Cortex of kidney (tissue), 1 donor: ENCODE data around the gene P4HB.

Source experiments
- DNase-seq: peaks from one replicate; lab custom pipeline; 2025; lab: John Stamatoyannopoulos, UW

The P4HB gene

DNA sequence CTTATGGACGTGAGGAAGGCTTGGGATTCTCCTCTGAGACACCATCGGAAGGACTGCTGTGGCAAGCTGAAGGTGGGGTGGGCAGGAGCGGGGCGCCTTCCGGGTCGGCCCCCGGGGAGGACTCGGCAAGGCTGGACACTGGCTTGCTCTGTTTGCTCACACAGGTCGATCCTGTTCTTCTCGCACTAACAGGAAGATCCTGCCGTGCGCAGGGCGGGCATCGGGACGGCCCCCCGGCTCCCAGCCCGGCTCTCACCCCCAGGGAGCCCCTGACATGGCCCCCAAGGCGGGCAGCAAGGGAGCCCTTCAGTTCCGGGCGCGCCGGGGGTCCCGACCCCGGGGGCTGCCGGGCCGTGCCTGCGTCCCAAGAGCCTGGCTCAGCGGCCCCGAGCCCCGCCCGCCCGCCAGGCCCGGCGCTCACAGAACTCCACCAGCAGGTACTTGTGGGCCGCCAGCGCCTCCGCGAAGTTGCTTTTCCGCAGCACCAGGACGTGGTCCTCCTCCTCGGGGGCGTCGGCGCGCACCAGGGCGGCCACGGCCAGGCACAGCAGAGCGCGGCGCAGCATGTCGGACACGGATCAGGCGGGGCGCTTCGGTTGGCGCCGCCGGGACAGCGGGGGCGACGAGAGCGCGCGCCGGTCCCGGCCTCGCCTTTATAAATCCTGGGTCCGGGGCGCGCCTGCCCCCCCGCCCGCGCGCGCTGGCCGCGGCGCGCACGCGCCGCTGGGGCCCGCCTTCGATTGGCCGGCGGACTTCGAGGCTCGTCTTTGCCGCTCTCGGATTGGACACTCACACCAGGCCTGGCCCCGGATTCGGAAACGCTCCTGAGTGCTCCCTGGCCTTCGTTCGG is at the start of gene P4HB:
P4HB (minus strand) TSS at position 630 of the 850 bp plus-strand sequence; CDS start at position 566, 64 bp downstream.
- DNase-seq, result no peak

DNA sequence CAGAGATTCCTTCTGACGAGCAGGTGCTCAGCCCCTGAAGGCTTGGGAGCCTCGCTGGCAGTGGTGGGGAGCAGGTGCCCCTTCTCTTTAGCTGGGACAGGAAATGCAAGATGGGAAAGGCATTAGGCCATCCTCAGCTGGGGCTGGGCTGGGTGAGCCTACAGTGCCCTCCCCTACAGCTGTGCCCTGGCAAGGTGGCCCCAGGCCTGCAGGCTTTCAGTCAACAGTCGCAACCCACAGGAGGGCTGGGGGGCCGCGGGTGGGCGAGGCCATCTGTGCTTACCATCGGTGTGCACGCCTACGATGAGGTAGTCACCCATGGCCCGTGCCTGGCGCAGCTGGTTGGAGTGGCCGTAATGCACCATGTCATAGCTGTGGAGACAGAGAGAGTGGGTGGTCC is 48.9 kb upstream of the P4HB start:
- DNase-seq, result no peak

DNA sequence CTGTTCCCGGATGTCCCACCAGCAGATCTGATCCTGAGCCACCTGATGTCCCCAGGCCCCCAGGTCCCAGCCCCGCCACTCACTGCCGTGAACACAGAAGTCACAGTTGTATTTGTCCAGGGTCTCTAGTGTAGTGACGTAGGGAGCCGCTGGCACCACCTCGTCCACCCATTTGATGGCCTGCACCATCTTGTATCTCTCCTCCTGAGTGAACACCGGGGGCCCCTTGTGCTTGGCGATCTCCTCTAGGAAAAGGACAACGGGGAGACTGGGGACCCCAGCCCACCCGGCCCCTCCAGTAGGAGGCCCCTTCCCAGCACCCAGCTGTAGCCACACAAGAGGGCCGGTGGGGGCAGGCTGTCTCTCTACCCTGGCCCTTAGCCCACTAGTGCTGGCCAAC is 48.5 kb upstream of the P4HB start:
- no peak for DNase-seq

DNA sequence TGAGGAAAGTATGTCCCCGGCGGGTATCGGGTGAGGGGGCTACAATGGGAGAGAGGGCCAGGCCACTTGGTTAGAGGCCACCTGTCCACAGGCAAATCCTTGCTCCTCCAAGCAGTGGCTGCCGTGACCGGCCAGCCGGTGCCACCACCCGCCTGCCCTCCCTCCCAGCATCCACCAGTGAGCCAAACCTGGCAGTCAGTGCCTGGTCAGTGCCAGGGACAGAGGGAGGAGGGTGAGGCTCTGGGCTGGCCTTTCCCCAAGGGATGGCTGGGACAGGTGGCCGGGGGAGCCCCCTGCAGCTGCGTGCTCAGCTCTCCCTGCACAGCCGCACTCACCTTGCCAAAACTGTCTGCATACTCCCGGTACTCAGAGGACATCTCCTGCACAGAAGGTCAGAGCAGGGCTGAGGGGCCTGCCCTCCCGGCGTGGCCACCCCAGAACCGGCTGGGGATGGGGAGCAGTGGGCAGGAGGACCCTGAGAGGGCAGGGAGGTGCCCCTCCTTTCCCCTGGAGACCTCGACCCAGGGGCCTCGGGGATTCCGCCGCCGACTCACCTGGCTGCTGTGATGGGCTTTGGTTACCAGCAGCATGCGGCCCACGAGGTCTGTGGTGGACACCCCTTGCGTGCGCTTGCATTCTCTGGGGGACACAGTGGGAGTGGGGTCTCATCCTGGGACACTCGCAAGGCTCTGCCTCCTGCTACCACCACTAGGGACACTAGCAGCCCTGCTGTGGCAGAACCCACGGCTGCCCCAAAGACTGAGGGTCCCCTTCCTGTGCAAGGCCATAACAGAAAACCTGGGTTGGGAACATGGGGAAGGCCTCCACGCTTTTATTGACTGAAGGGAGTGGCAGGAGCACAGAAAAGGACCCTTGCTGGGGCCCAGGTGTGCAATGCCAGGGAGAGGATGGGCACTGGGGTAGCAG is 47.1 kb upstream of the P4HB start:
- no peak for DNase-seq

DNA sequence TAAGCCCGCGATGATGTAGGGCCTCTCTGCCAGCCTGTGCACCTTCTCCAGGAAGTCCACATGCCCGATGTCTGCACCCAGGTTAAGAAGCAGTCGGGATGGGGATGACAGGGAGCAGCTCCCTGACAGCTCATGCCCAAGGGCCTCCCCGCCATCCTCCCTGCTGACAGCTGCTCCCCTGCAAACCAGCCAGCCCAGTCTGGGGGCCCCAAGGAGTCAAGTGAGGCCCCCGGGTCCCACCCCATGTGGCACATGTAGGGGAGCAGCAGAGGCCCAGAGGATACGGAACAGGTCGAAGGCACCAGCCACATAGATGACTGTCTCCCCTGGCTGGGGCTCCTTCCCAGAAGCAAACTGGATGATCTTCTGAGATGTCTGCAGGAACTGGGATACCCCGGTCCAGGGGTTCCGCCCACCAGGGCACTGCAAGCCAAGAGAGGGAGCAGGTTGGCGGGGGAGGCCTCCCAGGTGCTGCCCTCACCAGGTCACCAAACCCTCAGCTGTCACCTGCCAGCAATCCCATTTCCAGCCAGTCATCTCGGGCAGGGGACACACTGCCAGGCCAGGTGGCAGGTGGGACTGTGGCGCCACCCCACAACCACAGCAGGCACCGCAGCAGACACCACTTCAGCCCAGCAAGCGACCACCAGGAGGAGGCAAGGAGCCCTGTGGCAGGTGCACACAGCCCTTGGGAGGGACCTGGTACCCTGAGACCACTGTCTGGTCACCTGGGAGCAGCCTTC is 46.3 kb upstream of the P4HB start:
- no peak for DNase-seq

DNA sequence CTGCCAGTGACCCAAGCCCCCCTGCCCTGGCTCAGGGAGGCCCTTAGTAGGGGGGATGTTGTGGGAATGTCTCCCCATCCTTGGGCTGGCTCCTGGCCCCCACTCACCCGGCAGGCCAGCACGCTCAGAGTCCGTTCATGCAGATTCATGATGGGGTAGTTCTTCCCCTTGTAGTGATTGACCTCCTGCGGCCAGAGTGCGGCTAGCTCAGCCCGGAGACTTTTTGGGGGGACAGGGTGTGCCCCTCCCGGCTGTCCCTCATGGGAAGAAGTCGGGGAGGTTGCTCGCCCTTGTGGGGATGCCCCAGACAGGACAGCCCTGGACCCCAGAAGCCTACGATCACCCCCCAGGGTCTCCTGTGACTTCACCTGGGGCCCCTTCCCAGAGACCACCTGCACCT is 45.7 kb upstream of the P4HB start:
- DNase-seq, result no peak

DNA sequence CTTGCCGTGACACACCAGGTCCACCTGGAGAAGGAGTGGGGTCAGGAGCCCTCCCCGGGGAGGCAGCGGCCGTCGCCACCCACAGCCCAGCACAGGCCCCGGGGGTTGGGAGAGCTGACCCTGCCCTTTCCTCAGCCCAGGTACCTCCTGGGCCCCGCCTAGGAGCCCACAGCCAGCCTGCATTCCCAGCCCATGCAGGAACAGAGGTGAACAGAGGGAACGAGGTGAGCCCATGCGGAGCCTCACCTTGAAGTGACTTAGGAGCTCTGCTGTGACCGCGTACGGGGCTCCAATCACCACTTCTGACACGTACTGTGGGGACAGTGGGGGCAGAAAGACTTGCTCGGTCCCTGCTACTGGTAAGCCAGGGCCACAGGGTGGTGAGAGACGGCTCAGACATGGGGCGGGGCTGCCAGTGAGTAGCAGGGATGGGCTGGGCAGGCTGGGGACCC is 45.1 kb upstream of the P4HB start:
- no peak for DNase-seq

DNA sequence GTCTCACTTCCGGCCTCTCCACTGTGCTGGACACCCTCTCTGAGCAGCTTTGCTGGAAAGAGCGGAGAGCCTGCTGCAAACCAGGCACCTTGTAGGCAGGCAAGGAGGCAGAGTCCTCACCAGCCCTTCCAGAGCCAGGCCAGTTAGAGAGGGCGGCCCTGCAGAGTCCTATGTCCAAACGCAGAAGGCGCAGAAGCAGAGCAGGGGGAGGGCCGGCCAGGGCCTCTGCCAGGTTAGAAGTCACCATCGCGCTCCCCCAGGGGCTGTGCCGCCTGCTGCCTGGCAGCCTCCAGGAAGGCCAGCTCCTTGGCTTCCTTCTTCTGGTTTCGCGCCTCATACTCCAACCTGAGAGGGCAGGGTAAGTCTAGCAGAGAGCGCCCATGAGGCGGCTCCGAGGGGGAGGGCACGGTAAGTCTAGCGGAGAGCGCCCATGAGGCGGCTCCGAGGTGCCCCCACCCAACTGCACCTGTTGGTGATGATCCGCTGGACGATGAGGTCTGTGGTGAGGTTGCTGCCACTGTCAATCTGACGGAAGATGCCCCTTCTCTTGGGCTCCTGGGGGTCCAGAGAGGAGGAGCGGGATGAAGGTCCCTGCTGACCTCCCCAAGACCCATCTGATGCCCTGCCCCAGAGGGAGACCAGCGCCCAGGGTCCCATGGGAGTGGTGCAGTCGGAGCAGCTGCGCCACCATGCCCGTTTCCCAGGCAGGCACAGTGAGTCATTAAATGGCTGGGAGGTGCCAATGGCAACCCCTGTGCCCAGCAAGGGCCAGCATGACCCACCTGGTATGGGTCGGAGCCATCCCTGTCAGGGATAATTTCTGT is 44.5 kb upstream of the P4HB start:
- DNase-seq, result no peak

DNA sequence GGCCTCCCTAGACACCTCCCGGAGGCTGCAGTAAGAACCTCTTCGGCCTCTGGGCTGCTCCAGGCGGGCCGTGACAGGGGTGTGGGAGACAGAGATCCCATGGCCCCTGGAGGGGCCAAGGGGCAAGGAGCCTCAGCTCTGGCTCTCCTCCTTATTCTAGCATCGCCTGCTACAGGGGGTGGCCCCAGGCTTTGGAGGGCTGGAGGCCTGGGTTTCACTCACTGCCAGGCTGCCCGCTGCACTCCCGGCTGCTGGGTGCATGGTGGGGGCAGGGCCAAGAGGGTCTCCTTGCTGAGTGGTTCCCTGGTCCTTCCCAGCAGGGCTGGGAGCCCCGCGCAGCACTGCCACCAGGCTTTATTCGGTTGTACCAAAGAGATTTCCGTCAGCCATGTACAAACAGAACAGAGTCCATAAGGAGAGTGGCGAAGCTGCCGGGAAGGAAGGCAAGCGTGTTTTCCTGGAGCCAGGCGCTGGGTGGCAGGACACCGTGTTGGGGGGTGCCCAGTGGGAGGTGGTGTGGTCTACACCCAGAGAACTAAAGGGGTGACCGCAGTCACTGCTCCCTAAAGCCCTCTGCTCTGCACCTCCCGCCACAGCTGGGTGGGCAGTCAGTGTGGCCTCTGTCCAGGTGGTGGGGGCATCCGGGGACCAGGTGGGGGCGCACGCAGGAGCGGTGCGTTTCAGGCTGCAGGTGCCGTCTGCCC is 43.7 kb upstream of the P4HB start:
- no peak for DNase-seq

DNA sequence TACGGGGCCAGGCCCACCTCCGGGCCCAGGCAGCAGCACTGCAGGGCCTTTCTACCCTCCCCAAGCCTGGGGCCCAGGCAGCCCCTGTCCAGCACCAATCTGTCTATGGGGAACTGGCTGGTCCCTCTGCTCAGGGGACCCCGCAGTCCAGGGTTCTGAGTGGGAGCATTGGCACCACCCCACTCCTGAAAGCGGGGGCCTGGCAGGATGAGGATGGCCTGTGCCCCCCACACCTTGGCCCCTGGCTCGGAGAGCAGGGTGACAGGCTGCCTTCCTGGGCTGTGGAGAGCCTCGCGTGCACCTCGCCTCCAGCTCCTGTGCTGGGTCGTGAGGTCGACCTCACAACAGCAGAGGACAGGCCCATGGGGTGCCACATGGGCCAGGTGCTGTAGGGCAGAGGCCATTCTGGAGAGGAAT is 43.1 kb upstream of the P4HB start:
- no peak for DNase-seq

DNA sequence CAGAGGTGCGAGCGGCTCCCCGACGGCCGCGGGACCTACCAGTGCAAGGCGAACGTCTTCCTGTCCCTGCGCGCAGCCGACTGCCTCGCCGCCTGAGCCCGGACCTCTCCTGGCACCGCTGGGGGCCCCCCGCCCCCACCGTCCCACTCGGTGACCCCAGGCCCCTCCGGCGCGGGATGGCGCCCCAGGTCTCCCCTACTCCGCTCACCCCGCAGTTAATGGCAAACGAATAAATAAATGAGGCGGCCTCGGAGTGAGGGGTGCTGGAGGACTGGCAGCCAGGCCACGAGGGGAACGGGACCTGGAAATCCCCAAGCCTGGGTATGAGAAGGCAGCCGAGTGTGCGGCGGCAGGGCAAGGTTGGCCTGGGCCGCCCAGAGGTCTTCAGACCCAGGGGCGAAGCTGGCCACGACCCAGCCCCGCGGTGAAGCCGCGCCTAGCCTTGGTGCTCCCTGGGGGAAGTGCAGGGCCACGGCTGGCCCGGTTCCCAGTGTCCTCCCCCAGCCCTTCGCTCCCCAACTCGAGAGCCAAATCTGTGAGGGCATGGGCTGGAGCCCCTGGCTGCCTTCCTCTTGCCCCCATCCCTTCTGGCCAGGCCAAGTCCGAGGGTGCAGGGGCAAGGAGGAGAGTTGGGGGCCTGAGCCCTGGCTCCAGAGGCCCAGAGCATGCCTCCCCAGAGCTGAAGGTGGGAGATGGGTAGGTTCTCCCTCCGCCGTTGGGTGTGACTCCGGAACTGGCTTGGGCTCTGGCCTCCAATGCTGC is 42.5 kb upstream of the P4HB start:
- no peak for DNase-seq

DNA sequence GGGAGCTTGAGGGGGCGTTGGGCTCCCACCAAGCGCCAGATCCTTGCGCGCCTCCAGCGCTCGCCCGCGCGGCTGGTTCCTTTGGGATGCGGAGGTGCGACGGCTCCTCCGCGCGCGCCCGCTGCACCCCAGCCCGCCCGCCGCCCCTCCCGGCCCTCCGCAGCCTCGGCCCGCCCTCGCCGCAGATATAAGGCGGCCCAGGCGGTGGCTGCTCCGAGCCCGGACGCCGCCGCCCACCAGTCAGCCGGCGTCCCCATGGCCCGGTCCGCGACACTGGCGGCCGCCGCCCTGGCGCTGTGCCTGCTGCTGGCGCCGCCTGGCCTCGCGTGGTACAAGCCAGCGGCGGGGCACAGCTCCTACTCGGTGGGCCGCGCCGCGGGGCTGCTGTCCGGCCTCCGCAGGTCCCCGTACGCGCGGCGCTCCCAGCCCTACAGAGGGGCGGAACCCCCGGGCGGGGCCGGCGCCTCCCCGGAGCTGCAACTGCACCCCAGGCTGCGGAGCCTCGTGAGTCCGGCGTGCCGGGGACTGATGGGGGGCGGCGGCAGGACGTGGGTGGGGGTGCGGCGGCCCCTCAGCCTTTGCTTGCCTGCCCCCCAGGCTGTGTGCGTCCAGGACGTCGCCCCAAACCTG is 41.8 kb upstream of the P4HB start, which contains the start of gene NPB:
NPB (plus strand) TSS at position 216 of the 630 bp plus-strand sequence; CDS start at position 256, 40 bp downstream.
- no peak for DNase-seq

DNA sequence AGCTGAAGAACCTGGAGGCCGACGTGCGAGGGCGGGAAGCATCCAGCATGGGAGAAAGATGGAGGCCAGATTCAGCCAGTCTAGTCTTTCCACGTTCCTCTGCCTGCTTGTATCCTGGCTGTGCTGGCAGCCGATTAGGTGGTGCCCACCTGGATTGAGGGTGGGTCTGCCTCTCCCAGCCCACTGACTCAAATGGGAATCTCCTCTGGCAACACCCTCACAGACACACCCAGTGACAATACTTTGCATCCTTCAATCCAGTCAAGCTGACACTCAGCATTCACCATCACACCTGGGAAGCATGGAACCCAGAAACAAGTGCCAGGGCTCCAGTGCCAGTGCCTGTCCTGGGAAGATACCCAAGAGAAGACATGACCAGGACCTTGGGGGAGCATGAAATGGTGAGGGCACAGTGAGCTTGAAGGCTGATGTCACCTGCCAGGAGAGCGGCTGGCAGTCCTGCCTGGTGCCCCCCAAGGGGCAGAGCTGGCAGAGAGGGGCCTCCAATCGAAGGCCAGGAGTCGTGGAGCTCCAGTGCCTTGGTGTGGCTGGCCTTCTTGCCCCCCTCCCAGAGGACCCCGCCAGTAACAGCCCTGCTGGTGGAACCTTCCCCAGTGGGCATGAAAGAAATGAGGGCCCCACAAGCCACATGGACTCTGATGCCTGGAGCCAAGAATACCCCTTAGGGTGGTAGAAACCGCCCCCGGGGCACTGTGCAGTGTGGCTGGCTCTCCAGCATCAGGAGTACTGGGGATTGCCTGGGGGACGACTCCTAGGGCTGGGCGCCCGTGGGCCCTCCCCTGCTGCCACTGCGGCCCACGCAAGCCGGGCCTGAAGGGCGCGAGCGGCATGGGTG is 41.1 kb upstream of the P4HB start:
- no peak for DNase-seq

DNA sequence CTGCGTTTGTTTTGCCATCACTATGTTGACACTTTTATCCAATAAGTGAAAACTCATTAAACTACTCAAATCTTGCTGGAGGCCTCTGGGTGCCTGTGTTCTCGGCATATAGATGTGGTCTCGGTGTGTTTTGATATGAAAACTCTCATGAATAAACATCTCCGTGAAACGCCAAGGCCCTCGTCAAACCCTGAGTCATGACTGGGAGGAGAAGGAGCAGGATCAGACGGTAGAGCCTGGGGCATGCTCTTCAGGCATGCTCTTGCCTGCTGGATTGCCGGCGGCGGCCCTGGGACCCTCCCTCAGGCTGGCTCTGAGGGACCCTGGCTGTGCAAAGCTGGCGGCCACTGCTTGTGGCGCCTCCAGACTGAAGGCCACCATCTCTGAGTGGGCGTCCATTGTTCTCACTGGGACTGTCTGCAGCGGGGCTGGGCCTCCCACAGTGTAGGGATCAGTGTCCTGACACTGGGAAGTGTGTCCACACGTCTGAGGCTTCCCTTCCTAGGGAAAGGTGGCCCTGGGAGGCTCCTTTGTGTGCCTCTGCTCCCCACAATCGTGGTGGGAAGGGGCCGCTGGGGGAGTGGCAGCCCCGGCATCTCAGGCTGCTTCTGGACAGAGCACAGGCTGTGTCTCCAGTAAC is 40.0 kb upstream of the P4HB start:
- DNase-seq, result no peak

DNA sequence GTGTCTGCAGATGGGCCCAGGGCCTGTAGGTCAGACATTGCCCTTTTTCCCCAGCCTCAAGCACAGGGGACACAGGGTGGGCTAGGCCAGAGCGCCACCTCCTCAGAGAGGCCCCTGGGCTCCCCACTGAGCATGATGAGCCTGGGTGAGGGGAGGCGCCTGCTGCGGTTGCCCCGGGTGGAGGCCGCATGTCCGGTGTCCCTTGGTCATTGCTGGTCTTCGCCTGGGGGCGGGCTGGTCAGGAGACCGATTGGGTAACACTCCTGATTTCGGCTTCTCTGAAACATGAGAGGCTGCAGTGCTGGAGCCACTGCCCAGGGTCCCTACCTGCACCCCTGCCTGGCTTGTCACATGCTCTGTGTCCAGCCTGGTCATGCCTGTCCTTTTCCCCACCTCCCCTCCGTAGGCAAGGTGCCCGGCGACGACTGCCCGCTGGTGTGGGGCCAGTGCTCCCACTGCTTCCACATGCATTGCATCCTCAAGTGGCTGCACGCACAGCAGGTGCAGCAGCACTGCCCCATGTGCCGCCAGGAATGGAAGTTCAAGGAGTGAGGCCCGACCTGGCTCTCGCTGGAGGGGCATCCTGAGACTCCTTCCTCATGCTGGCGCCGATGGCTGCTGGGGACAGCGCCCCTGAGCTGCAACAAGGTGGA is 39.3 kb upstream of the P4HB start:
- no peak for DNase-seq

DNA sequence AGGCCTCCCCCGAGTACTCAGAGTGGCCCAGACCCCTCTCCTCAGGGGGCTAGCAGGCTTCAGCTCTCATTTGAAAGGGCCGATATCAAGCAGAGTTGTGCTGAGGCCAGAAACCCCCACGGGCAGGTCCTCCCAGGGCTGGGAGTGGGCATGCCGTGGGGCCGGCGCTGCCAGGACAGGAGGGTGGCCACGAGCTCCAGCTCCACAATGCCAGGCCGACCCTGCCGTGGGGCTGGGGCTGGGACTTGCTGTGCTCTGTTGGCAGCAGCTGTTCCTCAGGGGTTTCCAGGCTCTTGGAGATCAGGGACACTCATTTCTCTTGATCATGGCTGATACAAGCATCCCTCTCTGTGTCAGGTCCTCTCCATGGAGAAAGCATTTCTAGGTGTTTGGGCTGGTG is 38.5 kb upstream of the P4HB start:
- DNase-seq, result no peak
